Measurements from ENCODE around the gene DERL2.
"Not testable (repeated sequence)": the region's sequence is repeated elsewhere in the genome, so short reads cannot be mapped to it uniquely, and the experiment has no call there.

Gene DERL2

DNA sequence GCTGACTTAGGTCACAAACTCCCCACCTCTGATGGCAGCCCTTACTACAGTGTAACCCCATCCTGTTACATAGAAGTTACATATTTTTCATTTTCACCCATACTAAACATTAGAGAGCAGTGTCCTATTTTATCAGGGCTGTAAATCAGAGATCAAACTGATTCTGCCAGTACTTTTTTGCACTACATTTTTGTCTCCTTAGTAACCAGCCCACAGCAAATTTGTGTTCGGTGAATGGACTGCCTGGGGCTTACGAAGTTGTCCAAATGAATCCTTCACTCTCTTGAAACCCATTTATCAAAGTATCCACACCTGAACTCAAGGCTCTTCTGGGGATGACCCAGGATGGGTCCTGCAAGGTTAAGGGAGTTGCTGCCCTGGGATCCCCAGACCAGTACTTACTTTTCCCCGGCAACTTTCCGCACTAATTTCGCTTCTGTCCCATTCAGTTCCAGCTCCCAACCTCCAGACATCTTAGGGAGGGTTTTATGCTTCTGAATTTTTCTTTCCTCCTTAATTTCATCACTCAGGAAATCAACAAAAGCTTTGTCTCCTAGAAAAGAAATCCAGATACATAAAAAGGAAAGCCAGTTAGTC, 48.2 kb downstream of the DERL2 start:
- no peak; the same call in 2 of the 3 replicates for ATAC-seq
- TF ChIP-seq PPARA (CRISPR knock-in tag; IDR thresholded peaks at IDR 0.05; ENCODE audit: borderline replicate concordance) (no peak), OSR1 (CRISPR knock-in tag; IDR thresholded peaks at IDR 0.05) (no peak), GLIS3 (CRISPR knock-in tag; IDR thresholded peaks at IDR 0.05) (no peak), BACH2 (CRISPR knock-in tag; IDR thresholded peaks at IDR 0.05; ENCODE audit: borderline replicate concordance) (no peak), ZNF565 (CRISPR knock-in tag; conservative IDR thresholded peaks at IDR 0.05; ENCODE audit: low read depth) (no peak), SNAI2 (CRISPR knock-in tag; IDR thresholded peaks at IDR 0.05) (no peak), ZFP30 (CRISPR knock-in tag; IDR thresholded peaks at IDR 0.05) (no peak), ARNTL (CRISPR knock-in tag; IDR thresholded peaks at IDR 0.05; ENCODE audit: borderline replicate concordance, low read depth) (no peak), TOX (CRISPR knock-in tag; IDR thresholded peaks at IDR 0.05; ENCODE audit: borderline replicate concordance) (no peak), ISL1 (CRISPR knock-in tag; IDR thresholded peaks at IDR 0.05) (no peak)

DNA sequence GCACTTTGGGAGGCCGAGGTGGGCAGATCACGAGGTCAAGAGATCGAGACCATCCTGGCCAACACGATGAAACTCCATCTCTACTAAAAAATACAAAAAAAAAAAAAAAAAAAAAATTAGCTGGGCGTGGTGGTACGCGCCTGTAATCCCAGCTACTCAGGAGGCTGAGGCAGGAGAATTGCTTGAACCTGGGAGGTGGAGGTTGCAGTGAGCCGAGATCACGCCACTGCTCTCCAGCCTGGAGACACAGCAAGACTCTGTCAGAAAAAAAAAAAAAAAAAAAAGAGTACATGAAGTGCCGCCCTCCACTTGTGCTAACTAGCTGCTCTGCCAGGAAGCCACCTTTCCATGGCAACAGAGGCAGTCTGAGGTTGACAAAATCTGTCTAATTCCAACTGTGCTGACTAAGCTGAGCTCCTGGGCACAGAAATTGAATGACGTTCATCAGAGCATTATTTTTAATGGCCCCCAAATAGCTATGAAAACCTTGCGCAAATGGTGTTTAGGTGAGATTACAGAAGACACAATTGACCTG, 50.1 kb downstream of the DERL2 start:
- ATAC-seq, result not testable (repeated sequence)

DNA sequence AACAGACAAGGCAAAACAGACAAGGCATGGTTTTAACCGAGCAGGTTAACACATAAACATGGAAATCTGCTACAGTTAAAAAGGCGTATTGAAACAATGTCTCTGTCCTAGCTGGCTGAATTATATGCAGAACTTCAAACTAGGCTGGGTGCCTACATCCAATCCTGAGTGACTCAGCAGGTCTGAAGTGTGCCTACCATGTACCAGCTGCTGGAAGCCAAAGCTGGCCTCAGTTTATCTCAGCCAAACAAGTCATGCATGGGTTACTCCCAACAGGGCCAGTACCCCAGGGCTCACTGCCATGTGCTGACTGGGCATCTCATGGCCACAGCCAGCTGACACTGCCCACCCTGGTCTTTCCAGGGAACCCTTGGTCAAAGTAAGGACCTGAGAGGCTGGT, 51.0 kb downstream of the DERL2 start:
- TF ChIP-seq ZNF565 (CRISPR knock-in tag; conservative IDR thresholded peaks at IDR 0.05; ENCODE audit: low read depth) (no peak), RARB (CRISPR knock-in tag; IDR thresholded peaks at IDR 0.05) (no peak), ARNTL (CRISPR knock-in tag; IDR thresholded peaks at IDR 0.05; ENCODE audit: borderline replicate concordance, low read depth) (no peak), ISL1 (CRISPR knock-in tag; IDR thresholded peaks at IDR 0.05) (no peak), PPARA (CRISPR knock-in tag; IDR thresholded peaks at IDR 0.05; ENCODE audit: borderline replicate concordance) (no peak)

DNA sequence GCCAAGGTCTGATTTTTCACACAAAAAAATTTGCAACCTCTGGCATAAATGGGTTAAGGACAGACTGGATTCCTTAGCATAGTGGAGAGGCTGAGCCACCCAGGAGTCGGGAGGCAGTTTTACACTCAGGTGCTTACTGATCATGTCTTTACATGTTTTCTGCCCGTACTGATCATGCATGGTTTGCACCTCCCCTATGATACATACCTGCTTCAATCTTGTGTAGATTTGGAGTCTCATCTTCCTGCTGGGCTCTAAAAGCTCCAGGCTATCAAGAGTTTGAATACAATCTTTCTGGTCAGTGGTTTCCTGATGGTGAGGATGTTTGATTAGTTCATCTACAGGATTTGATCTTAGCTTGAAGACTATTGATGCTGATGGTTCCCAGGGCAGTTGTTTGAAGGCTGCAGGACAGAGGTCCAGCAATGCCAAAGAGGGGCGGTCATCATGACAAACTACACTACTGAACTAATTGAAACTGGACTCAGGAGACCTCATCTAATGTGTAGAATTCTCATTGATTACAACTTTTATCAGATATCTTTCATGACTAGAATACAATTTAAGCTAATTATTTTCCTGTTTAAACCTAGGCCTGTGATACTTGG, 53.9 kb downstream of the DERL2 start:
- no peak for ATAC-seq
- TF ChIP-seq ZFP3 (CRISPR knock-in tag; IDR thresholded peaks at IDR 0.05) (no peak), SNAI2 (CRISPR knock-in tag; IDR thresholded peaks at IDR 0.05) (no peak), ZFP30 (CRISPR knock-in tag; IDR thresholded peaks at IDR 0.05) (no peak), ZNF8 (CRISPR knock-in tag; IDR thresholded peaks at IDR 0.05) (no peak), RARB (CRISPR knock-in tag; IDR thresholded peaks at IDR 0.05) (no peak), ZNF70 (CRISPR knock-in tag; IDR thresholded peaks at IDR 0.05) (no peak), PPARA (CRISPR knock-in tag; IDR thresholded peaks at IDR 0.05; ENCODE audit: borderline replicate concordance) (no peak), ARNTL (CRISPR knock-in tag; IDR thresholded peaks at IDR 0.05; ENCODE audit: borderline replicate concordance, low read depth) (no peak), ISL1 (CRISPR knock-in tag; IDR thresholded peaks at IDR 0.05) (no peak), ZNF565 (CRISPR knock-in tag; conservative IDR thresholded peaks at IDR 0.05; ENCODE audit: low read depth) (no peak), TOX (CRISPR knock-in tag; IDR thresholded peaks at IDR 0.05; ENCODE audit: borderline replicate concordance) (no peak), ESRRG (CRISPR knock-in tag; IDR thresholded peaks at IDR 0.05) (no peak), ZC3H10 (CRISPR knock-in tag; IDR thresholded peaks at IDR 0.05) (no peak)
- TF ChIP-seq, protein P1, sequence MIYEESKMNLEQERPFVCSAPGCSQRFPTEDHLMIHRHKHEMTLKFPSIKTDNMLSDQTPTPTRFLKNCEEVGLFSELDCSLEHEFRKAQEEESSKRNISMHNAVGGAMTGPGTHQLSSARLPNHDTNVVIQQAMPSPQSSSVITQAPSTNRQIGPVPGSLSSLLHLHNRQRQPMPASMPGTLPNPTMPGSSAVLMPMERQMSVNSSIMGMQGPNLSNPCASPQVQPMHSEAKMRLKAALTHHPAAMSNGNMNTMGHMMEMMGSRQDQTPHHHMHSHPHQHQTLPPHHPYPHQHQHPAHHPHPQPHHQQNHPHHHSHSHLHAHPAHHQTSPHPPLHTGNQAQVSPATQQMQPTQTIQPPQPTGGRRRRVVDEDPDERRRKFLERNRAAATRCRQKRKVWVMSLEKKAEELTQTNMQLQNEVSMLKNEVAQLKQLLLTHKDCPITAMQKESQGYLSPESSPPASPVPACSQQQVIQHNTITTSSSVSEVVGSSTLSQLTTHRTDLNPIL (CRISPR knock-in tag; IDR thresholded peaks at IDR 0.05; ENCODE audit: low read depth), result no peak
- TF ChIP-seq, protein P2, sequence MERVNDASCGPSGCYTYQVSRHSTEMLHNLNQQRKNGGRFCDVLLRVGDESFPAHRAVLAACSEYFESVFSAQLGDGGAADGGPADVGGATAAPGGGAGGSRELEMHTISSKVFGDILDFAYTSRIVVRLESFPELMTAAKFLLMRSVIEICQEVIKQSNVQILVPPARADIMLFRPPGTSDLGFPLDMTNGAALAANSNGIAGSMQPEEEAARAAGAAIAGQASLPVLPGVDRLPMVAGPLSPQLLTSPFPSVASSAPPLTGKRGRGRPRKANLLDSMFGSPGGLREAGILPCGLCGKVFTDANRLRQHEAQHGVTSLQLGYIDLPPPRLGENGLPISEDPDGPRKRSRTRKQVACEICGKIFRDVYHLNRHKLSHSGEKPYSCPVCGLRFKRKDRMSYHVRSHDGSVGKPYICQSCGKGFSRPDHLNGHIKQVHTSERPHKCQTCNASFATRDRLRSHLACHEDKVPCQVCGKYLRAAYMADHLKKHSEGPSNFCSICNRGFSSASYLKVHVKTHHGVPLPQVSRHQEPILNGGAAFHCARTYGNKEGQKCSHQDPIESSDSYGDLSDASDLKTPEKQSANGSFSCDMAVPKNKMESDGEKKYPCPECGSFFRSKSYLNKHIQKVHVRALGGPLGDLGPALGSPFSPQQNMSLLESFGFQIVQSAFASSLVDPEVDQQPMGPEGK (CRISPR knock-in tag; IDR thresholded peaks at IDR 0.05; ENCODE audit: borderline replicate concordance), result no peak
- TF ChIP-seq, protein P3, sequence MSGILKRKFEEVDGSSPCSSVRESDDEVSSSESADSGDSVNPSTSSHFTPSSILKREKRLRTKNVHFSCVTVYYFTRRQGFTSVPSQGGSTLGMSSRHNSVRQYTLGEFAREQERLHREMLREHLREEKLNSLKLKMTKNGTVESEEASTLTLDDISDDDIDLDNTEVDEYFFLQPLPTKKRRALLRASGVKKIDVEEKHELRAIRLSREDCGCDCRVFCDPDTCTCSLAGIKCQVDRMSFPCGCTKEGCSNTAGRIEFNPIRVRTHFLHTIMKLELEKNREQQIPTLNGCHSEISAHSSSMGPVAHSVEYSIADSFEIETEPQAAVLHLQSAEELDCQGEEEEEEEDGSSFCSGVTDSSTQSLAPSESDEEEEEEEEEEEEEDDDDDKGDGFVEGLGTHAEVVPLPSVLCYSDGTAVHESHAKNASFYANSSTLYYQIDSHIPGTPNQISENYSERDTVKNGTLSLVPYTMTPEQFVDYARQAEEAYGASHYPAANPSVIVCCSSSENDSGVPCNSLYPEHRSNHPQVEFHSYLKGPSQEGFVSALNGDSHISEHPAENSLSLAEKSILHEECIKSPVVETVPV (CRISPR knock-in tag; IDR thresholded peaks at IDR 0.05), result no peak
- TF ChIP-seq, protein P4, sequence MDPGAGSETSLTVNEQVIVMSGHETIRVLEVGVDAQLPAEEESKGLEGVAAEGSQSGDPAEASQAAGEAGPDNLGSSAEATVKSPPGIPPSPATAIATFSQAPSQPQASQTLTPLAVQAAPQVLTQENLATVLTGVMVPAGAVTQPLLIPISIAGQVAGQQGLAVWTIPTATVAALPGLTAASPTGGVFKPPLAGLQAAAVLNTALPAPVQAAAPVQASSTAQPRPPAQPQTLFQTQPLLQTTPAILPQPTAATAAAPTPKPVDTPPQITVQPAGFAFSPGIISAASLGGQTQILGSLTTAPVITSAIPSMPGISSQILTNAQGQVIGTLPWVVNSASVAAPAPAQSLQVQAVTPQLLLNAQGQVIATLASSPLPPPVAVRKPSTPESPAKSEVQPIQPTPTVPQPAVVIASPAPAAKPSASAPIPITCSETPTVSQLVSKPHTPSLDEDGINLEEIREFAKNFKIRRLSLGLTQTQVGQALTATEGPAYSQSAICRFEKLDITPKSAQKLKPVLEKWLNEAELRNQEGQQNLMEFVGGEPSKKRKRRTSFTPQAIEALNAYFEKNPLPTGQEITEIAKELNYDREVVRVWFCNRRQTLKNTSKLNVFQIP (CRISPR knock-in tag; IDR thresholded peaks at IDR 0.05; ENCODE audit: borderline replicate concordance, low read depth), result no peak

More for the DNA sequence above, 51.0 kb downstream of the DERL2 start:
- no peak for ATAC-seq

DNA sequence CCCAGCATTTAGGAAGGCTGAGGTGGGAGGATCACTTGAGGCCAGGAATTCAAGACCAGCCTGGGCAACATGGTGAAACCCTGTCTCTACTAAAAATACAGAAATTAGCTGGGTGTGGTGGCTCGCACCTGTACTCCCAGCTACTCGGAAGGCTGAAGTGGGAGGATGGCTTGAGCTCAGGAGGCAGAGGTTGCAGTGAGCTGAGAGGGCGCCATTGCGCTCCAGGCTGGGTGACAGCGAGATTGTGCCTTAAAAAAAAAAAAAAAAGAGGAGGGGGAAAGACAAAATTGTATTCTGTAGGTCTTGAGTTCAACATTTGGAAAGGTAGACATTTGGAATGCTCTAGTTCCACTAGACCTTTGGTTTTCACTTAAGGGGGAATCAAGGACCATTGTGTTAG, 54.7 kb downstream of the DERL2 start:
- peak; percentile 32; the same call in 2 of the 3 replicates for ATAC-seq

Data from SK-N-SH treated with all-trans-retinoic acid at 6 μM for 48 hours (cell line).